ENCODE results near the gene EPHX1.

DNA sequence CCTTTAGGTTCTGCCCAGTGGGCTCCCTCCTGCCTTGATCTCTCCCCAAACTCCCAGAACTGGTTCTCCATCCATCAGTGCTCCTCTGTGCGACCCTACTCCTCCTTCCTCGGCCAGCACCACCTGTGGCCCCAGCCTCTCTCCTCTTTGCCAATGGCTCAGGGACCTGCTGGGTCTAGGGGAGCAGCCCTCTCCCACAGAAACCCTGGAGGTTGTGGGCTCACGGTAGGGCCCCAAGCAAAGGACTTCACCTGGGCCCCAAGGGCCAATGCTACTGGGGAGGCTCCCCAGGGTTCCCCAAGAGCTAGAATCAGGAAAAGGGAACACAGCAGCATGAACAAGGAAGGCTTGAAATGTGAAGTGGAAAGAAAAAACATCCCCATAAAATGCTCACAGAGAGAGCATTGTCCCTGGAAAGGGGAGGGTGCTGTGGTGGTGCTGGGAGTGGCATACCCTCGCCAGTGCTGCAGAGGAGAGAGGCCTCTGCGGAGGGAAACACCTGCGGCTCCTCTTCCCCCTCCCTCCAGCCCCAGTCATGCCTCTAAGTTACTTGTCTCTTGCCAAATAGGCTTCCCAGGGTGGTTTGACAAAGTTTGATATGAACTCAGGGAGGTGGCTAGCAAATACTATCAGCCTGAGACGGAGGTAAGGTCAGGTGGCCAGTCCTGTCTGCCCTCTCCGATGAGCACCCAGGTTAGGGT lies 69.7 kb downstream of the EPHX1 start:
- TF ChIP-seq HDAC2 (IDR thresholded peaks at IDR 0.05; ENCODE audit: borderline replicate concordance in 1 of 2, low read depth in 2 of 2, low read length in 2 of 2) (no peak), RBBP5 (IDR thresholded peaks at IDR 0.05; ENCODE audit: borderline replicate concordance, low read depth, low read length) (no peak)
